Hindlimb muscle (tissue), 1 donor: Measurements from ENCODE around the gene DNAAF6. TPM values are rescaled to one million over a fixed set of nuclear protein-coding genes. Genes with fewer than 3 reads are reported as not detected.

Experiments used
- polyA plus RNA-seq: library from polyadenylated mRNA; unstranded; fragments of 120-200 nt; gene quantifications from one replicate; pipeline ENCODE4 v1.2.1, GENCODE V29; 2013; ENCODE audit not compliant: insufficient read length

Gene DNAAF6
- polyA plus RNA-seq, 1 donor = not detected

Other genes starting within 250 kb of the DNAAF6 start
- gene MORC4, start 206.4 kb upstream of the DNAAF6 start, polyA plus RNA-seq = 35.6 TPM
- gene RBM41, start 87.8 kb upstream of the DNAAF6 start, polyA plus RNA-seq = 8.9 TPM
- 0.98 TPM for gene NUP62CL, start 178 bp upstream of the DNAAF6 start, polyA plus RNA-seq
- 0.13 TPM for gene FRMPD3, start 243.0 kb downstream of the DNAAF6 start, polyA plus RNA-seq